NCI-H524 (cell line): ENCODE results near the gene CACNA1B.
A peak's percentile ranks its signal among the peaks of the same experiment; 100 is the strongest.

Source experiments
- DNase-seq, 2 experiments: peaks; one replicate each; lab custom pipeline; 2025; lab: John Stamatoyannopoulos, UW

CACNA1B gene

DNA sequence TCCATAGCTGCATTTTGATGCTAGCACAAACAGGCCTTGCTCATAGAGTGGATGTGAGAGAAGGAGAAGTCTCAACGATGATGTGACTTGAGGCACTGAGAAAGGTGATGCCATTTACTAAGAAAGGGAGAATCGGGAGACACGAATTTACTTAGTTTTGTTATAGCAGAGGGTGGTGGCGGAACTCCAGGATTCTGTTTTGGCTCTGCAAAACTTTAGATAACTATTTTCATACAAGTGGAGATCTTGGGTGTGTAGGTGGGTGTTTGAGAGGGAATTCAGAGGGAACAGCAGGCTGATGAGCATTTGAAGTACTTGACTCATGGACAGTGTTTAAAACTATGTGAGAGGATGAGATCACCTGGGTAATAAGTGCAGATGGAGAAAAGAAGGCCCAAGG is 43.2 kb downstream of the CACNA1B start:
- DNase-seq: no peak

DNA sequence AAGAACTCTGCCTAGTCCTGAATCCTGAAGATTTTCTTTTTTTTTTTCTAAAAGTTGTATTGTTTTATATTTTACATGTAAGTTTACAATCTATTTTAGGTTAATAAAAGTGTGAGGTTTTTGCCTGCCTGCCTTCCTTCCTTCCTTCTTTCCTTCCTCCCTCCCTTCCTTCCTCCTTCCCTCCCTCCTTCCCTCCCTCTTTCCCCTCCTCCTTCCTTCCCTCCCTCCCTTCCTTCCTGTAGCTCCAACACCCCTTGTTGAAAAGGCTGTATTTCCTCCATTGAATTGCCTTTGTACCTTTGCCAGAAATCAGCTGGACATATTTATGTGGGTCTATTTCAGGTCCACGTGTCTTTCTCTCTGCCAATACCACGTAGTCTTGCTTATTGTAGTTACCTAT is 46.6 kb downstream of the CACNA1B start:
- DNase-seq: no peak

DNA sequence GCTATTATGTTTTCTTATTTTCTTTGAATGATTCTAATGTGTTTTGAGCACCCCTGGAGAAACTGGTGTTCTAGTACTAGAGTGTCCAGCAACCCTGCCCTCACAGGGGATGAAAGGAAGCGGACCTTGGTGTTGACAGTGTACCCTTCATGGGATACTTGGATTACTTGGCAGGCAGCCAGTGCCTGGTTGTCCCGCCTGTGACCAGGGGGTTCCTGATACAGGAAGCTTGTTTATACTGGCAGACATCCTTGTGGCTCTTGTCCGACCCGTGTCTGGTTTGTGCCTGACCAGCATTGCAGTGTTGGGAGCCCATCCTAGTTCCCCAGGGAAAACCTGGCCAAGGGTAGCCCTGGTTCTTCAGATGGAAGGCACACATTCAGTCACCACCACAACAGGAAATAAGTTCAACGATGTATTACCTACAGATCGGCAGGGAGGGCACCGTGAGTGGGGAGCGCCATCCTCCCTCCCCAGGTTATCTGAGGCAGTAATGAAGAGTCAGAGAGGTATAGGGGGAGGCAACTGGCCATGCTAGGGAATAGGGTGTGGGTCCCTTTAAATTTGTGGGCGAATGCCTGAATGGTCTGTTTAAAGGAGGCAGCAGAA is 47.3 kb downstream of the CACNA1B start:
- no peak for DNase-seq

DNA sequence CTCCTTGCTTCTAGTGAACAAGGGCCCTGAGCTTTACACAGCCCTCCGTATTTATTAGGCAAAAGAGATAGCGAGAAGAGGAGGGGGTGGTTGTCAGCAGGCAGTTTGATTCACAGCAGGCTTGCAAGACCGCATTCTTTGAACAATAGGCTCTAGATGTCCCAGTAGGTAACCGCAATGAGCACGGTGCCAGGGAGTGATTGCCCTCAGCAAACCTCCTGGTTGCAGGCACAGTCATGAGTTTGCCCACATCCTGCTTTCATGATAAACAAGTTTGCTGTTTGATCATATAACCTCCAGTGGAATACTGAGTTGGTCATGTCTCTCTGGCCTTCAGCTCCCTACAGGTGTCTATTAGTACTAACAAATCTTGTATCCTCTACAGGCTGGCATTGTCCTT is 66.1 kb downstream of the CACNA1B start:
- no peak for DNase-seq

- no peak for DNase-seq
Measured at GRCh38 chr9:137945581-137945980, 68.0 kb downstream of the CACNA1B start.

DNA sequence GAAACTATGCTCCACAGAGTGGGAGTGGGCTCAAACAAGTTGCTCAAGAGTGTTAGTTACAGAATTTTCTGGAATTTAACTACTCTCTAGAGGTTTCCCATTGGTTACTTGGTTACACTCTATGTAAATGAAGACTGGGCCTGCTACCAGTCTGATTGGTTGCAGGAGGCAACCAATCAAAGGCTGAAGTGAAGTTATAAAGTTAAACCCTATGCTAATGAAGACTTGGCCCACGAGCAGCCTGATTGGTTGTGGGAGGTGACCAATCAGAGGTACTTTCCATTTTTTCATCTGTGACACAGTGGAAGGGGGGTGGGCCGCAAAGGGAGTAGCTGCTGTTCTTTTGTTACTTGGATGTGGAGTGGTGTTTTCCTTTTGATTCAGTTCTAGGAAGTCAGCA is 69.4 kb downstream of the CACNA1B start:
- no peak for DNase-seq

DNA sequence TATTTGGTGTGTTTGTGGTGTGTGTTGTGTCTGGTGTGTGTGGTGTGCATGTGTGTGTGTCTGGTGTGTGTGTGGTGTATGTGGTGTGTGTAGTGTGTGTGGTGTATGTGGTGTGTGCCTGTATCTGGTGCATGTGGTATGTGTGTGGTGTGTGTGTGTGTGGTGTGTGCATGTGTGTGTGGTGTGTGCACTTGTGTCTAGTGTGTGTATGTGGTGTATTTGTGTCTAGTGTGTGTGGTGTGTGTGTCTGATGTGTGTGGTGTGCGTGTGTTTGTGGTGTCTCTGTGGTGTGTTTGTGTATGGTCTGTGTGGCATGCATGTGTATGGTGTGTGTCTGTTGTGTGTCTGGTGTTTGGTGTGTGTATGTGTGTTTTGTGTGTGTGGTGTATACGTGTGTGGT is 71.1 kb downstream of the CACNA1B start:
- DNase-seq: no peak

DNA sequence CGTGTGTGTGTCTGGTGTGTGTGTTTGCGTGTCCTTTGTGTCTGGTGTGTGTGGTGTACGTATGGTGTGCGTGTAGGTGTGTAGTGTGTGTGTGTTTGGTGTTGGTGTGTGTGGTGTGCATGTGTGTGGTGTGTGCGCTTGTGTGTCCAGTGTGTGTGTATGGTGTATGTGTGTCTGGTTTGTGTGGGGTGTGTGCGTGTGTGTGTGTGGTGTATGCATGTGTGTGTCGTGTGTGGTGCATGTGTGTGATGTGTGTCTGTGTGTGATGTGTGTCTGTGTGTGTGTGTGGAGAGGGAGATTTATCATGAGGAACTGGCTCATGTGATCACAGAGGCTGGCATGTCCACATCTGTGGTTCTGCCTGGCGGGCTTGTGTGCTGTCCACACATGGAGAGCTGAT is 71.7 kb downstream of the CACNA1B start:
- DNase-seq: no peak

DNA sequence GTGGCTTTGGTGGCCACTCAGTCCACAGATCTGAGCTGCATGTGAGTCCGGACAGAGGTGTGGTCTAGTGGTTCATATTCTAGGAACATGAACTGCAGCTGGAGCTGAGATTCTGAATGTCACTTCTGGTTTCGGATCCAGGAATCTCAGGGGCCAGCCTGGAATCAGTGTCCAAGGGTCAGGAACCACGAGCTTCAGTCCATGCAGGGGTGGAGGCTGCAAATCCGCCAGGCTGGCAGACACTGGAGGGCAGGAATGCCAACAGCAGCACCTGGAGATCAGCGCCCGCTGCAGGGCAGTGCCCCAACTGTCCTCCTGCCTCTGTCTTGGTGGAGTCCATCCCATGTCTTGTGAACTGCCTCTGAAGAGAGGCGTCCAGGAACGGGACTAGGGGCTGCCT is 73.5 kb downstream of the CACNA1B start:
- no peak for DNase-seq

GRCh38 chr9:137951597-137952490 is 74.3 kb downstream of the CACNA1B start:
- no peak for DNase-seq

DNA sequence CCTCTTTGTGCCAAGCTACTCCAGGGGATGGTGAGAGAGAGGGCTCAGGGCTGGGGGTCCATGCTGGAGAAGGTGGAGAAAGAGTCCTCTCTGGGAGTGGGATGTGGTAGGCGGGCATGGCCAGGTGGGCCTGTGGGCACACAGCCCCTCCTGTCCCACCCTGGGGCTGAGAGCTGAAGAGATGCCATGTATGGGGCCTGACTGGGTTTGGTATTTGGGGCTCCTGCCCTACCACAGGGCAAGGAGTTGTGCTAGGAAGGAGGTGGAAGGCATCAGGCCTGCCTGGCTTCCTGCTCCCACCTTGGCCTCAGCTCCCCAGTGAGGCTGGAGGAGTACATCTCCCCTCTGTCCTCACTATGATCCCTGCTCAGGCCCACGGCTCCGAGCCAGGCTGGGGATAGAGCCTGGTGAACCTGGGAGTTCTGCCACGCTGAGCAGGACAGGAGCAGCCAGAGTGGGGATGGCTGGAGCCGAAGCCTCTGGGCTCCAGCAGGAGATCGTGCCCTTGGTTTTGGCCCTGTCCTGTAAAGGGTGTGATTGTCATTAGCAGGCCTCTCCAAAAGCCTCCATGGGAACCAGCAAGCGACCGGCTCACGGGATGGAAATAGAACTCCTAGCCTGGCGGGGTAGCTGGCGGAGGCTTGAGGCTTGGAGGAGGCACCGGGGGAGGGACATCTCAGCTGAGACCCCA is 75.5 kb downstream of the CACNA1B start:
- no peak for DNase-seq

GRCh38 chr9:137953683-137954438 is 76.3 kb downstream of the CACNA1B start:
- no peak for DNase-seq

DNA sequence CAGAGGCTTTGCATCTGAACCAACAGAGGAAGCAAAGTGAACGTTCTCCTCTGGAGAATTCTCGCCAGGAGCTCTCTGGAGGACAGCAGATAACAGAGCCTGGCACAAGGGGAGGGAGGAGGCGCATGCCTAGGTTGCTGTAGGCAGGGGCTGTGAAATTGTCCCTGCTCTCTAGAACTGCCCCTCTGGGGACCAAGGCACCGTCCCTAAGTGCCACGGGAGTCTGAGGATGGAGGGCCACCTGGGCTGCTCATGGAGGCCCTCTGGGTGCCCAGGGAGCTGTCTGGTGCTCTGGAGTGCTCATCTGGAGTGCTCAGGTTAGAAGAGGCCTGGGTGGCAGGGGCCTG is 77.6 kb downstream of the CACNA1B start:
- no peak for DNase-seq

- DNase-seq: no peak
Measured at GRCh38 chr9:137955586-137955985, 78.0 kb downstream of the CACNA1B start.

- DNase-seq: peak; percentile 83 to 88
Measured at GRCh38 chr9:137956039-137956438, 78.5 kb downstream of the CACNA1B start.

- DNase-seq: no peak
Measured at GRCh38 chr9:137956688-137957385, 79.3 kb downstream of the CACNA1B start.

DNA sequence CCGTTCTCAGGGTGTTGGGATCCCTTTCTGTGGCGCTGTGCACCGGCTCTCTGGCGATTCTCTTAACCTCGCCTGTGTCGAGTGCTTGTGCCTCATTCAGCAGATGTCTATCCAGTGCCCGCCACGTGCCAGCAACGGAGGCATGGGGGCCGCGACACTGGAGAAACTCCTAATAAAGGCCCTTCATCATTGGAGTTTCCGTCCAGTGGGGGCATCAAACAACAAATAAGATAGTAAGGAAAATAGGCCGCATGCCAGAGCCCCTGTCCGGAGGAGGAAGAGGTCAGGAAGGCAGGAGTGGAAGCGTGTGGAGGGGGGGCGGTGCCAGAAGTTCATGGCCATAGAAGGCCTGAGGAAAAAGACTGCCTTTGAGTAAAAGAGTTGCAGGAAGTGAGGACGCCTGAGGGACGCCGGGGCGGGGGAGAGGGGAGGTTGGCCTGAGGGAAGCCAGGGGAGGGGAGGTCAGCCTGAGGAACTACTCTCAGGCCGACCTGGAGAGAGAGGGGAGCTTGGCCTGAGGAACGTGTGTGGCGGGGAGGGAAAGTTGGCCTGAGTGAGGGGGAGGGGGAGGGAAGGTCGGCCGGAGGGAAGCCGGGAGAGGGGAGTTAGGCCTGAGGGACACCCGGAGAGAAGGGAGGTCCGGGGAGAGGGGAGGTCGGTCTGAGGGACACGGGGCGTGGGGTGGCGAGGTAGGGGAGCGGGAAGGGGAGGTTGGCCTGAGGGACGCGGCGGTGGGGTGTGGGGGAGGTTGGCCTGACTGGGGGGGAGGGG is 82.2 kb downstream of the CACNA1B start:
- DNase-seq: no peak

DNA sequence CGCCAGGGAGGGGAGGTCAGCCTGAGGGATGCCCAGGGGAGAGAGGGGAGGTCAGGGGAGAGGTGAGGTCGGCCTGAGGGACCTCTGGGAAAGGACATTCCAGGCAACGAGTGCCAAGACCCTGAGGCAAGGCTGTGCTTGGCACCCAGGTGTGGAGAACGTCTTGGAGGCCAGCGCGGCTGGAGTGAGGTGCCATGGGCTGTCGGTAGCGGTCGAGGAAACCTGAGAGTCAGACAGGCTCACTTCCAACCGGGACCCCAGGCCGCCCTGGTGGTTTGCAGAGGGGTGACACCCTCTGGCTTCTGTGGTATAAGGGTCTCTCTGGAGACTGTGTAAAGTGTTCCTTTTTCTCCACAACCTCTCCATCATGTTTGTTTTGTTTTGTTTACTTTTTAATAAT is 82.9 kb downstream of the CACNA1B start:
- no peak for DNase-seq

GRCh38 chr9:137963525-137963924 is 85.9 kb downstream of the CACNA1B start:
- DNase-seq: no peak

GRCh38 chr9:137965177-137965795 is 87.7 kb downstream of the CACNA1B start:
- DNase-seq: no peak
